ENCODE results near the gene IFNA7. TPM values are rescaled to one million over a fixed set of nuclear protein-coding genes. Genes with fewer than 3 reads are reported as not detected.
A peak's percentile ranks its signal among the peaks of the same experiment; 100 is the strongest.

IFNA7 gene
- total RNA-seq, 1 experiment from 2014 or later = not detected

DNA sequence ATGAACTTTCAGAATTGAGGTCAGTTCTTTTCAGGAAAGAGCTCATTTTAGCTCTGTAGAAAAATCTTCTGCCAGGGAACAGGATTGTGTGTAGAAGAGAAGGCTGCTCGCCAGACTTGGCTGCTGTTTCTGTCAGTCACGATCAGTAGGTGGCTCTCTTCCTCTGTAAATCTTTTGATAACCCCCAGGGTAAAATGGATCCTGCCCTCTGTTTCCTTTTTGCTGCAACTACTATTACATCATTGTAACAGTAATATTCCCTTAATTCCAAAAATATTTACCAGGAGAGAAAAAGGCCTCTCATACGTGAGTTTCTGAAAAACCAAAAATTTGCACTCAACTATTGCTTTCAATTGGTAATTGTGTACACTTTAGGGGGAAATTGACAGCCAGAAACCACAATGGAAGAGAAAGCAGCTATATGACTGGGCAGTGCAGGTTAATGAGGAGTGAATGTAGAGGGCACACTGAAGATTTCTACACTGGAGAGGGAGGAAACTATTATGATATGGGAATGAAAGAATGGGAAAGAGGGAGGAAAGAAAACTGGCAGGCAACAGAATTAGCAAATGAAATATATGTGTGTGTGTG lies 47.9 kb downstream of the IFNA7 start:
- no peak overlapping the region for H3K9ac ChIP-seq (ENCODE audit: low read length)
- ChIA-PET RAD21 (ENCODE audit: low non-redundant PET in 1 of 2, low total read pairs in 2 of 2, uncharacterized antibody in 2 of 2, unreplicated experiment in 2 of 2) (no interaction called here), POLR2A (no interaction called here), CTCF (interaction anchor here (0.8 to 1.6 kb wide), 10 partner anchors 12 to 400 kb away, joined by 3 to 8 read pairs (median 4); partner anchors contain the start of gene IFNW1)
- H3K79me2 ChIP-seq (ENCODE audit: insufficient read depth, low read length) = no peaks in the 10 kb centered on the region
- ATAC-seq (peak; percentile 97), DNase-seq (ENCODE audit: low read depth, low spot score) (peak; percentile 51)
- intact Hi-C loops (cut with micrococcal nuclease) = no loop called here
- H3K36me3 ChIP-seq (ENCODE audit: control insufficient read depth in 1 of 2, insufficient read depth in 2 of 2, low read length in 2 of 2) = no peaks in the 10 kb centered on the region
- 0 out of 4 replicates have a peak overlapping the region, but pooled peaks of 1 of the 2 experiments have one; percentile 8 for H3K4me3 ChIP-seq (replicated peaks in 1 of 2; ENCODE audit: low read depth in 1 of 2, low read length in 2 of 2)
- H3K27me3 ChIP-seq (ENCODE audit: insufficient read depth, low read length) = no peaks in the 10 kb centered on the region
- H3K9me3 ChIP-seq (ENCODE audit: control insufficient read depth in 1 of 2, insufficient read depth in 1 of 2, low read depth in 1 of 2, low read length in 2 of 2) = no peaks in the 10 kb centered on the region
- H3K27ac ChIP-seq (ENCODE audit: low read depth, low read length) = no peak overlapping the region
- peaks cover 0 to 8% of the 10 kb centered on the region in 2 experiments; a peak in 1 of 4 replicates for H3K4me1 ChIP-seq (ENCODE audit: control insufficient read depth in 1 of 2, insufficient read depth in 2 of 2, low read length in 2 of 2)
- no peaks in the 10 kb centered on the region for H3K9me2 ChIP-seq (ENCODE audit: insufficient read depth)
- H4K20me1 ChIP-seq (ENCODE audit: insufficient read depth) = no peaks in the 10 kb centered on the region
- H3K4me2 ChIP-seq (ENCODE audit: low read length) = peak overlapping the region; percentile 44
- H2AFZ ChIP-seq (ENCODE audit: low read depth, low read length, poor library complexity, severe bottlenecking) = peak overlapping the region; percentile 96
- no TSS peak for BruUV-seq (replicated peaks)
- TF ChIP-seq SP1 (IDR thresholded peaks at IDR 0.05; ENCODE audit: low read depth) (no peak), ELF1 (IDR thresholded peaks at IDR 0.05; ENCODE audit: borderline replicate concordance, low read depth) (no peak), EGR1 (IDR thresholded peaks at IDR 0.05; ENCODE audit: low read depth) (no peak), EZH2phosphoT487 (IDR thresholded peaks at IDR 0.05; ENCODE audit: borderline replicate concordance) (no peak), RAD21 (IDR thresholded peaks at IDR 0.05; ENCODE audit: low read depth) (peak; percentile 62), ZNF274 (IDR thresholded peaks at IDR 0.05; ENCODE audit: low read depth, low read length) (no peak), FOSL1 (IDR thresholded peaks at IDR 0.05; ENCODE audit: low read depth) (no peak), SIN3A (IDR thresholded peaks at IDR 0.05; ENCODE audit: low read depth) (no peak), POLR2AphosphoS5 (IDR thresholded peaks at IDR 0.05; ENCODE audit: low read depth, low read length) (no peak), SRF (IDR thresholded peaks at IDR 0.05; ENCODE audit: low read depth) (no peak), ZFX (IDR thresholded peaks at IDR 0.05) (no peak), TCF7L2 (IDR thresholded peaks at IDR 0.05; ENCODE audit: borderline replicate concordance, extremely low read depth, insufficient read depth, insufficient read length) (no peak), CEBPB (IDR thresholded peaks at IDR 0.05; ENCODE audit: low read depth) (no peak), EZH2 (IDR thresholded peaks at IDR 0.05) (no peak), JUND (IDR thresholded peaks at IDR 0.05) (no peak), YY1 (IDR thresholded peaks at IDR 0.05; ENCODE audit: extremely low read depth, insufficient replicate concordance, low read depth, low read length) (peak; percentile 68), POLR2A (IDR thresholded peaks at IDR 0.05; ENCODE audit: borderline replicate concordance, extremely low read depth, insufficient read depth, insufficient read length) (no peak)
- TF ChIP-seq, protein P1, sequence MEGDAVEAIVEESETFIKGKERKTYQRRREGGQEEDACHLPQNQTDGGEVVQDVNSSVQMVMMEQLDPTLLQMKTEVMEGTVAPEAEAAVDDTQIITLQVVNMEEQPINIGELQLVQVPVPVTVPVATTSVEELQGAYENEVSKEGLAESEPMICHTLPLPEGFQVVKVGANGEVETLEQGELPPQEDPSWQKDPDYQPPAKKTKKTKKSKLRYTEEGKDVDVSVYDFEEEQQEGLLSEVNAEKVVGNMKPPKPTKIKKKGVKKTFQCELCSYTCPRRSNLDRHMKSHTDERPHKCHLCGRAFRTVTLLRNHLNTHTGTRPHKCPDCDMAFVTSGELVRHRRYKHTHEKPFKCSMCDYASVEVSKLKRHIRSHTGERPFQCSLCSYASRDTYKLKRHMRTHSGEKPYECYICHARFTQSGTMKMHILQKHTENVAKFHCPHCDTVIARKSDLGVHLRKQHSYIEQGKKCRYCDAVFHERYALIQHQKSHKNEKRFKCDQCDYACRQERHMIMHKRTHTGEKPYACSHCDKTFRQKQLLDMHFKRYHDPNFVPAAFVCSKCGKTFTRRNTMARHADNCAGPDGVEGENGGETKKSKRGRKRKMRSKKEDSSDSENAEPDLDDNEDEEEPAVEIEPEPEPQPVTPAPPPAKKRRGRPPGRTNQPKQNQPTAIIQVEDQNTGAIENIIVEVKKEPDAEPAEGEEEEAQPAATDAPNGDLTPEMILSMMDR (IDR thresholded peaks at IDR 0.05 in 2 of 3, conservative IDR thresholded peaks at IDR 0.05 in 1 of 3; ENCODE audit: borderline replicate concordance in 1 of 3, insufficient read depth in 1 of 3, low read depth in 2 of 3, low read length in 2 of 3) = peak; percentile 40 to 55 (median 46); a peak in 4 of 6 replicates
- TF ChIP-seq, protein P2, sequence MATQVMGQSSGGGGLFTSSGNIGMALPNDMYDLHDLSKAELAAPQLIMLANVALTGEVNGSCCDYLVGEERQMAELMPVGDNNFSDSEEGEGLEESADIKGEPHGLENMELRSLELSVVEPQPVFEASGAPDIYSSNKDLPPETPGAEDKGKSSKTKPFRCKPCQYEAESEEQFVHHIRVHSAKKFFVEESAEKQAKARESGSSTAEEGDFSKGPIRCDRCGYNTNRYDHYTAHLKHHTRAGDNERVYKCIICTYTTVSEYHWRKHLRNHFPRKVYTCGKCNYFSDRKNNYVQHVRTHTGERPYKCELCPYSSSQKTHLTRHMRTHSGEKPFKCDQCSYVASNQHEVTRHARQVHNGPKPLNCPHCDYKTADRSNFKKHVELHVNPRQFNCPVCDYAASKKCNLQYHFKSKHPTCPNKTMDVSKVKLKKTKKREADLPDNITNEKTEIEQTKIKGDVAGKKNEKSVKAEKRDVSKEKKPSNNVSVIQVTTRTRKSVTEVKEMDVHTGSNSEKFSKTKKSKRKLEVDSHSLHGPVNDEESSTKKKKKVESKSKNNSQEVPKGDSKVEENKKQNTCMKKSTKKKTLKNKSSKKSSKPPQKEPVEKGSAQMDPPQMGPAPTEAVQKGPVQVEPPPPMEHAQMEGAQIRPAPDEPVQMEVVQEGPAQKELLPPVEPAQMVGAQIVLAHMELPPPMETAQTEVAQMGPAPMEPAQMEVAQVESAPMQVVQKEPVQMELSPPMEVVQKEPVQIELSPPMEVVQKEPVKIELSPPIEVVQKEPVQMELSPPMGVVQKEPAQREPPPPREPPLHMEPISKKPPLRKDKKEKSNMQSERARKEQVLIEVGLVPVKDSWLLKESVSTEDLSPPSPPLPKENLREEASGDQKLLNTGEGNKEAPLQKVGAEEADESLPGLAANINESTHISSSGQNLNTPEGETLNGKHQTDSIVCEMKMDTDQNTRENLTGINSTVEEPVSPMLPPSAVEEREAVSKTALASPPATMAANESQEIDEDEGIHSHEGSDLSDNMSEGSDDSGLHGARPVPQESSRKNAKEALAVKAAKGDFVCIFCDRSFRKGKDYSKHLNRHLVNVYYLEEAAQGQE (IDR thresholded peaks at IDR 0.05; ENCODE audit: low read depth) = no peak
- TF ChIP-seq, protein P3, sequence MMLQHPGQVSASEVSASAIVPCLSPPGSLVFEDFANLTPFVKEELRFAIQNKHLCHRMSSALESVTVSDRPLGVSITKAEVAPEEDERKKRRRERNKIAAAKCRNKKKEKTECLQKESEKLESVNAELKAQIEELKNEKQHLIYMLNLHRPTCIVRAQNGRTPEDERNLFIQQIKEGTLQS (IDR thresholded peaks at IDR 0.05) = no peak
- TF ChIP-seq, protein P4, sequence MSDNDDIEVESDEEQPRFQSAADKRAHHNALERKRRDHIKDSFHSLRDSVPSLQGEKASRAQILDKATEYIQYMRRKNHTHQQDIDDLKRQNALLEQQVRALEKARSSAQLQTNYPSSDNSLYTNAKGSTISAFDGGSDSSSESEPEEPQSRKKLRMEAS (IDR thresholded peaks at IDR 0.05) = no peak

All from HCT116 (cell line).